ENCODE results near the gene ITCH. TPM values are rescaled to one million over a fixed set of nuclear protein-coding genes. Genes with fewer than 3 reads are reported as not detected.

ITCH gene
- total and polyA plus RNA-seq, 9 of the 15 experiments (the other 6 are each of a cell fraction or from before 2014, with no cell fraction given), result 7.5 to 53.0 (median 22.9) TPM

- no peaks in the 10 kb centered on the region for H4K20me1 ChIP-seq (replicated peaks; ENCODE audit: control insufficient read depth, insufficient read depth, low read length)
- peak overlapping the region; percentile 67 for H2AFZ ChIP-seq (ENCODE audit: low read depth, low read length)
- no peak overlapping the region for H3K4me3 ChIP-seq
- no peaks in the 10 kb centered on the region for H3K79me2 ChIP-seq (ENCODE audit: control insufficient read depth, insufficient read depth, low read length)
- no TSS peak for BruUV-seq (replicated peaks)
- ATAC-seq (peak; percentile 53), DNase-seq (ENCODE audit: extremely low read depth in 1 of 4, low spot score in 3 of 4) (peak in 2 of 4 experiments; percentile 33 to 49), FAIRE-seq (peak; percentile 72)
- H3K4me2 ChIP-seq (ENCODE audit: insufficient read depth, low read length), result peak overlapping the region; percentile 47
- ChIA-PET POLR2A (interaction anchor here (0.6 to 1.4 kb wide), 4 partner anchors 10 to 927 kb away, joined by 3 to 6 read pairs (median 4); no protein-coding TSS in a partner anchor), CTCF (ENCODE audit: low intra/inter-chr PET ratio) (no interaction called here)
- H3K27ac ChIP-seq (ENCODE audit: extremely low read depth, low read depth, low read length), result no peak overlapping the region
- intact Hi-C loops (cut with micrococcal nuclease), result no loop called here
- 22% methylated on average over 9 of the region's 9 CpGs for WGBS (ENCODE audit: insufficient coverage, low coverage, missing lambda C conversion rate)
- H3K9me1 ChIP-seq (ENCODE audit: control insufficient read depth, insufficient read depth, low read length), result no peaks in the 10 kb centered on the region
- no peaks in the 10 kb centered on the region for H3K36me3 ChIP-seq (ENCODE audit: control insufficient read depth, insufficient read depth, low read length)
- no peaks in the 10 kb centered on the region for H3K9me3 ChIP-seq (replicated peaks; ENCODE audit: control insufficient read depth, insufficient read depth, low read depth, low read length)
- in situ Hi-C loops (cut with MboI), result no loop called here
- H3K9ac ChIP-seq (ENCODE audit: insufficient read depth in 1 of 2, low read depth in 2 of 2, low read length in 2 of 2), result no peak overlapping the region
- no peaks in the 10 kb centered on the region for H3K27me3 ChIP-seq (ENCODE audit: control insufficient read depth in 2 of 2, insufficient read depth in 2 of 2, low read length in 2 of 2)
- peaks cover 5 to 13% of the 10 kb centered on the region in 2 experiments; a peak in 4 of 5 replicates for H3K4me1 ChIP-seq (replicated peaks in 1 of 2; ENCODE audit: control insufficient read depth in 2 of 2, insufficient read depth in 2 of 2, low read length in 2 of 2)
- TF ChIP-seq KAT2B (IDR thresholded peaks at IDR 0.05; ENCODE audit: low read depth, low read length) (no peak), ATF4 (CRISPR knock-in tag; IDR thresholded peaks at IDR 0.05) (0 out of 2 replicates have a peak, but pooled peaks have one; percentile 30), ZNF445 (CRISPR knock-in tag; IDR thresholded peaks at IDR 0.05; ENCODE audit: low read depth) (0 out of 2 replicates have a peak, but pooled peaks have one; percentile 70), NR4A1 (CRISPR knock-in tag; IDR thresholded peaks at IDR 0.05) (0 out of 2 replicates have a peak, but pooled peaks have one; percentile 51), NR4A1 (tag; IDR thresholded peaks at IDR 0.05) (peak; percentile 97), ZNF12 (CRISPR knock-in tag; IDR thresholded peaks at IDR 0.05) (no peak), PTTG1 (tag; IDR thresholded peaks at IDR 0.05; ENCODE audit: low read depth) (peak; percentile 88), NR2C1 (IDR thresholded peaks at IDR 0.05) (no peak), NR2C1 (tag; IDR thresholded peaks at IDR 0.05) (peak; percentile 88), NCOA6 (IDR thresholded peaks at IDR 0.05) (no peak), SIN3A (IDR thresholded peaks at IDR 0.05; ENCODE audit: borderline replicate concordance in 2 of 2, control insufficient read depth in 1 of 2, low read depth in 2 of 2, low read length in 2 of 2) (no peak), TAF7 (tag; IDR thresholded peaks at IDR 0.05) (peak; percentile 65; the same call in 1 of the 2 replicates), DEAF1 (CRISPR knock-in tag; IDR thresholded peaks at IDR 0.05) (peak; percentile 19; the same call in 1 of the 2 replicates), POLR2G (IDR thresholded peaks at IDR 0.05; ENCODE audit: low read depth, low read length) (no peak)
- TF ChIP-seq, protein P1, sequence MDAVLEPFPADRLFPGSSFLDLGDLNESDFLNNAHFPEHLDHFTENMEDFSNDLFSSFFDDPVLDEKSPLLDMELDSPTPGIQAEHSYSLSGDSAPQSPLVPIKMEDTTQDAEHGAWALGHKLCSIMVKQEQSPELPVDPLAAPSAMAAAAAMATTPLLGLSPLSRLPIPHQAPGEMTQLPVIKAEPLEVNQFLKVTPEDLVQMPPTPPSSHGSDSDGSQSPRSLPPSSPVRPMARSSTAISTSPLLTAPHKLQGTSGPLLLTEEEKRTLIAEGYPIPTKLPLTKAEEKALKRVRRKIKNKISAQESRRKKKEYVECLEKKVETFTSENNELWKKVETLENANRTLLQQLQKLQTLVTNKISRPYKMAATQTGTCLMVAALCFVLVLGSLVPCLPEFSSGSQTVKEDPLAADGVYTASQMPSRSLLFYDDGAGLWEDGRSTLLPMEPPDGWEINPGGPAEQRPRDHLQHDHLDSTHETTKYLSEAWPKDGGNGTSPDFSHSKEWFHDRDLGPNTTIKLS (IDR thresholded peaks at IDR 0.05; ENCODE audit: borderline replicate concordance, low read depth), result no peak
These were observed 40.6 kb upstream of the ITCH start for GRCh38 chr20:34322267-34323105.
